ENCODE data around the gene RBFA.
"Not testable (repeated sequence)": the region's sequence is repeated elsewhere in the genome, so short reads cannot be mapped to it uniquely, and the experiment has no call there.

Gene RBFA

DNA sequence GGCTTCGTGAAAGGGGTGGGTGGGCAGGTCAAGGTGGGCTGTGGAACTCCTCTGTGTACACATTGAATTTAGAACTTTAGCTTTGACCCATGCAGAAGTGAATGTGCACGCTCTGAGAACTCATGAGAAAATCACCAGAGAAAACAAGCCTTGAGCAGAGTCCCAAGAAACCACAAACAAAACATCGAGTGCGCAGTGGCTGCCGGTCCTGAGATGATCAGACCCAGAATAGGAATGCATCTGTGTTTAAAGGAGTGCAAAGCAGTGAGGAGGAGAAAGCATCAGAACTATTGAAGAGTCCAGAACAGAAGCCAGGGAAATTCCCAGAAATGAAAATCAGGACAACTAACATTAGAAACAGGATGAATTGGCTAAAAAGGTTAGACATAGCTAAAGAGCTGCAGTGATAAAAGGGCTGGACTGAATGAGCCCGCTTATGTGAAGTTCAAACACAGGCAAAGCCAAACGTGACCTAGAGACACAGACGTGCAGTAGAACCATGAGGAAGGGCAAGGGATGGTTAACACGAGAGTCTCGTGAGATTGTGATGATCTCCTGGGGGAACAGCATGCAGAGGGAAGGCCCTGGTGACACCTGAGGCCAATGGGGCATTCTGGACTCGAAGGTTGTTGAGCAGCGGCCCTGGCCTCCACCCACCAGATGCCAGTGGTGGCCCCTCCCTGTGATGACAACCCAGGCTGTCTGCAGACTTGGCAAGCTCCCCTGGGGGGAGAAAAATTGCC is 29.5 kb upstream of the RBFA start:
- Histone ChIP-seq H3K36me3 (ENCODE audit: insufficient read depth, low read length) (no peaks in the 10 kb centered on the region), H3K27ac (ENCODE audit: low read depth, low read length) (no peak overlapping the region), H3K27me3 (ENCODE audit: control insufficient read depth in 1 of 2, insufficient read depth in 2 of 2, low read length in 2 of 2) (no peaks in the 10 kb centered on the region), H3K4me3 (ENCODE audit: low read depth in 1 of 2, low read length in 2 of 2) (no peak overlapping the region), H3K4me1 (ENCODE audit: insufficient read depth, low read length) (peaks cover 5% of the 10 kb centered on the region), H3K9ac (ENCODE audit: low read length) (no peak overlapping the region), H3K9me3 (ENCODE audit: low read length) (no peaks in the 10 kb centered on the region)

DNA sequence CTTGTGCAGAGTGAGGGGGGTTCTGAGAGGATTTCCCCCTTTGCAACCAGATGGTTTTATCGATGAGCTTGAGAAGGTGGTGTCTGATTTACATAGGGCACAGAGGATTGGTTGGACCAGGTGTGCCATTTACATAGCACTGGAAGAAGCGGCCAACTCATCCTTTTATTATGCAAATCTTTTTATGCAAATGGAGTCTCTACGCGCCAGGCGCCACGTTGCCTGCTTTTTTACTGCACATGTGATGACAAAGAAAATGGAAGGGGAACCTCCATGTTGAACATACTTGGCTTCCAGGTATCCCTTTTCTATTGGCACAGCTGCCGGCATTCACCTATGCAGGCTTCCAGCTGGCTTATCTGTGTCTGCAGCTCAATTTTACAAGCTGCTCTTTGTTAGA is 27.5 kb upstream of the RBFA start:
- peaks cover 17% of the 10 kb centered on the region for H3K4me1 ChIP-seq (ENCODE audit: insufficient read depth, low read length)
- no peak overlapping the region for H3K27ac ChIP-seq (ENCODE audit: low read depth, low read length)
- H3K27me3 ChIP-seq (ENCODE audit: control insufficient read depth in 1 of 2, insufficient read depth in 2 of 2, low read length in 2 of 2), result no peaks in the 10 kb centered on the region
- no peak overlapping the region for H3K9ac ChIP-seq (ENCODE audit: low read length)
- H3K4me3 ChIP-seq (ENCODE audit: low read depth in 1 of 2, low read length in 2 of 2), result no peak overlapping the region
- no peaks in the 10 kb centered on the region for H3K9me3 ChIP-seq (ENCODE audit: low read length)
- no peaks in the 10 kb centered on the region for H3K36me3 ChIP-seq (ENCODE audit: insufficient read depth, low read length)

DNA sequence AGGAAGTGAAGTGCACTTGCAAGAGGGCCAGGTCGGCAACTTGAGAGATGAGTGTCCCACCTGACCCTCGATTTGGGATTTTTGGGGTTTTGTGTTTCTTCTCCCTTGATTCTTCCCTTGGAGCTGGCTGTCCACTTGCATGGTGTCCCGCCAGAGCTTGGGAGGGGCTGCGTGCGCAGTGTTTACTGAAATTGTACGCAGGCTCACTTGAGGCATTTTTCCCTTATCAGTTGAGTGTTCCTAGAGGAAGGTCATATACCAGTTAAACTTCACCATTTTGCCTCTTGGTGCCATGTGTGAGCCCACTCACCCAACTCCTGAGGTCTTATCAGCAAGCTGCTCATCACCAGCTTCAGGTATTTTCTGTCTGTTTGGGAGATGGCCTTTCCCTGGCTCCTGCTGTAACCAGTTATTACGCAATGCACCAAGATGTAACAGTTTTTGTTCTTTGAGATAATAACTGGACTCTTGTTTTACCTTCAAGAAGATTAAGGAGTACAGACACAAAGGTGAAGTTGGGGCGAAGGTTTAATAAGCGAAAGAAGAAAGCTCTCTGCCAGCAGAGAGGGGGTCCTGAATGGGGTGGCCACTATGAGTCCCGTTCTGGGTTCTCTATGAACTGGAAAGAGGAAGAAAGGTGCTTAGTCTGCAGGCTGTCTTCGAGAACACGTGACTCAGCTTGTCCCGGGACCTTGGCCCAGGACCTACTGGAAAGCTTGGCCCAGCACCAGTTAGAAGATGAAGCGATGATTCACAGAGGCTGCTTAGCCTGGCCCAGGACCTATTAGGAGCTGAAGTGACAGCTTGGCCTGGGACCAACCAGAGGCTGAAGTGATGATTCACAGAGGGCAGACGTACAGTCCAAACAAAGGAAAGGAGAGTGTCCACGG is 24.3 kb upstream of the RBFA start:
- Histone ChIP-seq H3K27ac (ENCODE audit: low read depth, low read length) (peak overlapping the region; percentile 88), H3K9ac (ENCODE audit: low read length) (no peak overlapping the region), H3K36me3 (ENCODE audit: insufficient read depth, low read length) (no peaks in the 10 kb centered on the region), H3K9me3 (ENCODE audit: low read length) (no peaks in the 10 kb centered on the region), H3K4me1 (ENCODE audit: insufficient read depth, low read length) (peaks cover 17% of the 10 kb centered on the region), H3K4me3 (ENCODE audit: low read depth in 1 of 2, low read length in 2 of 2) (peak overlapping the region in 1 of 2 donors; percentile 41), H3K27me3 (ENCODE audit: control insufficient read depth in 1 of 2, insufficient read depth in 2 of 2, low read length in 2 of 2) (no peaks in the 10 kb centered on the region)

DNA sequence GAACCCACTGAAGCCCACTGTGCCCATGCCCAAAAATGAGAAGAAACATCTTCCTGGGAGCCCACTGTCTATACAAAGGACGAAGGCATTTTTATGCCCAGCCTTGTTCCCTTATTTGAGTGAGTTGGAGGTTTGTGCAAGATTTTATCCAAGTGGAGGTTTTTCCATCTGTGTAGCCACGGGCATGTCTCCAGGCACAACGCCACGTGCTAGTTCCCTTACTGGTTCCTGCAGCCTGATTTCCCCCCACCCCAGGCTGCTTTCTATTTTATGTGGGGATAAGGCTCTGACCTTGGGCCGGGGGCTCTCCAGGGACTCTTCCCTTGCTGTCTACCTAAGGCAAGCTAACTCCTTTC is 23.7 kb upstream of the RBFA start:
- H3K9ac ChIP-seq (ENCODE audit: low read length), result no peak overlapping the region
- peaks cover 17% of the 10 kb centered on the region for H3K4me1 ChIP-seq (ENCODE audit: insufficient read depth, low read length)
- peak overlapping the region in 1 of 2 donors; percentile 16 for H3K4me3 ChIP-seq (ENCODE audit: low read depth in 1 of 2, low read length in 2 of 2)
- no peaks in the 10 kb centered on the region for H3K36me3 ChIP-seq (ENCODE audit: insufficient read depth, low read length)
- H3K27ac ChIP-seq (ENCODE audit: low read depth, low read length), result peak overlapping the region; percentile 88
- H3K9me3 ChIP-seq (ENCODE audit: low read length), result no peaks in the 10 kb centered on the region
- H3K27me3 ChIP-seq (ENCODE audit: control insufficient read depth in 1 of 2, insufficient read depth in 2 of 2, low read length in 2 of 2), result no peaks in the 10 kb centered on the region

DNA sequence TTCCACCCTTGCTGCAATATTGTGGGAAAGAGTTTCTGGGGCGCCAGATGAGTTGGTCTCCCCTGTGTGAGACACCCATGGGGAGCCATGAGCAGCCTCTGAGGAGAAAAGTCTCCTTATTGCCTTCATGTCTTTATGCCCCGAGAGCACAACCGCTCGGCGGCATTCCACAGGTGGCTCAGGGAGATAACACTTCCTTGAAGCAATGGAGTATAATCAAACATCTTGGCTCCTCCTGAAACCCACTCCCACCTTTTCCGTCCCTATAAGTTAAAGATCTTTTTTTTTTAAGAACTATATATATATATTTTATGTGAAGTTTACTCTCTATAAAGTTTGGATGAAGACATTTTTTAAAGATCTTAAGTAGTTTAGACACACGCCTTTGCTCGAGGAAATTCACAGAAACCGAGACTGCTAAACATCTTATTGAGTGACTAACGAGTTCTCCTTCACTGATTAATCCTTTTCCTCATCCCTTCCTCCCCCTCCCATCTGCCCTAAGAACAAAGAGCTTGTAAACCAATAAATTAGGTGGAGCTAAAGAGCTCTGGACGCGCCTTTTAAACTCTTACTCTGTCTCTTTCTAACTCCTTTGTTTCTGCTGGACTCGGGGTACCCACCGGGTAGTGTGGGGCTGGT is 22.6 kb upstream of the RBFA start:
- not testable (repeated sequence) for H3K9ac ChIP-seq (ENCODE audit: low read length); H3K4me3 ChIP-seq (ENCODE audit: low read depth in 1 of 2, low read length in 2 of 2); H3K27ac ChIP-seq (ENCODE audit: low read depth, low read length); H3K36me3 ChIP-seq (ENCODE audit: insufficient read depth, low read length); H3K9me3 ChIP-seq (ENCODE audit: low read length); H3K27me3 ChIP-seq (ENCODE audit: control insufficient read depth in 1 of 2, insufficient read depth in 2 of 2, low read length in 2 of 2)
- peaks cover 17% of the 10 kb centered on the region for H3K4me1 ChIP-seq (ENCODE audit: insufficient read depth, low read length)

DNA sequence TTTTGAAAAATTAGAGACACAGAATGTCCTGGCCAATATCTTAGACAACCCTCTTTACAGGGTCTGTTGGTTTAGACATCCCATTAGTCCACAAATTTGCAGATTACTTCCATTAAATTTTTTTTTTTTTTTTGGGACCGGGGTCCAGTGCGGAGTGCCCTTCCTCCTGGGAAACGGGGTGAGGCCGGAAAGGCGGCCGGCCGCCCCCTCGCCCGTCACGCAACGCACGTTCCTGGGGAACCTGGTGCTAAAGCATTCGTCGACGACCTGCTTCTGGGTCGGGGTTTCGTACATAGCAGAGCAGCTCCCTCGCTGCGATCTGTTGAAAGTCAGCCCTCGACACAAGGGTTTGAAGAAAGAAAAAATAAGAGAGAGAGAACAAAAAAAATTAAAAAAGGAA is 21.5 kb upstream of the RBFA start:
- Histone ChIP-seq H3K36me3 (ENCODE audit: insufficient read depth, low read length) (no peaks in the 10 kb centered on the region), H3K9ac (ENCODE audit: low read length) (no peak overlapping the region), H3K9me3 (ENCODE audit: low read length) (no peaks in the 10 kb centered on the region), H3K27me3 (ENCODE audit: control insufficient read depth in 1 of 2, insufficient read depth in 2 of 2, low read length in 2 of 2) (no peaks in the 10 kb centered on the region), H3K27ac (ENCODE audit: low read depth, low read length) (no peak overlapping the region), H3K4me3 (ENCODE audit: low read depth in 1 of 2, low read length in 2 of 2) (no peak overlapping the region), H3K4me1 (ENCODE audit: insufficient read depth, low read length) (peaks cover 17% of the 10 kb centered on the region)

DNA sequence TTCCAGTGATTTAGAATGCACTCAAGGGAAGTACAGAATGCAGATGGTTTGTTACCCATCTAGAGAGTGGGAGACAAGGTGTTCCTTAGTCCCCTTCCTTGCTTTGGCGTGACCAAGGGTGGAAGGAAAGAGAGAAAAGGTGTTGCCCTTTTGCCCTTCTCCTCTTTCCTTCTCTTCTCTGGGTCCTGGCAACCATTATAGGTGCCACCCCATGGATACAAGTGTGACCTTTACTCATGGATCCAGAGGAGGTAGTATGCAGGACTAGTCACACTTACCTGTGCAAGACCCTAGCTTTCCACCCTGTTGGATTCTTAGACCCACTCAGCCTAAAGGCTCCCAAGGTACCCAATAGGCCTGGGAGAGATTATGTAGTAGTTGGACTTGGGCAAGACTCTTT is 11.6 kb upstream of the RBFA start:
- peak overlapping the region; percentile 1 to 12 for H3K4me3 ChIP-seq (ENCODE audit: low read depth in 1 of 2, low read length in 2 of 2)
- H3K27ac ChIP-seq (ENCODE audit: low read depth, low read length), result no peak overlapping the region

DNA sequence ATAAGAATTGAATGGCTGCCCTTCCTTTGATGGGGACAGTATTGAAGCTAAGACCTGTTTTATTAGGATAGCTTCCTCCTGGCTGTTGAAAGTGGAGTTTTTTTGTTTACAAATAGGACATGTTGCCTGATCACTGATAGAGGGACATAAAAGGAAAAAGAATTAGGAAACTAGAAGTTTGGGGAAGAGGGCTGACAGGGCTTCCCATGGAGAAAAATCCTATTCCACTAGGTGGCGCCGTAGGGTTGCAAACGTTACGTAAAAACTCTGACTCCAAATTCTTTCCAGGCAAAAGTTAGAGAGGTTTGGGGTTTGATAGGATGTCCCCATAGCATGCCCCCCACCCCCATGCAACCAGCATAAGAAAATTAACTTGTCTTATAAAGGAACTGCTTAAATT is 11.1 kb upstream of the RBFA start:
- H3K27me3 ChIP-seq (ENCODE audit: control insufficient read depth in 1 of 2, insufficient read depth in 2 of 2, low read length in 2 of 2), result no peaks in the 10 kb centered on the region
- no peak overlapping the region for H3K9ac ChIP-seq (ENCODE audit: low read length)
- H3K27ac ChIP-seq (ENCODE audit: low read depth, low read length), result no peak overlapping the region
- no peaks in the 10 kb centered on the region for H3K4me1 ChIP-seq (ENCODE audit: insufficient read depth, low read length)
- peaks cover 51% of the 10 kb centered on the region for H3K9me3 ChIP-seq (ENCODE audit: low read length)
- H3K36me3 ChIP-seq (ENCODE audit: insufficient read depth, low read length), result no peaks in the 10 kb centered on the region
- peak overlapping the region in 1 of 2 donors; percentile 12 for H3K4me3 ChIP-seq (ENCODE audit: low read depth in 1 of 2, low read length in 2 of 2)

More for the DNA sequence above, 11.6 kb upstream of the RBFA start:
- Histone ChIP-seq H3K9ac (ENCODE audit: low read length) (no peak overlapping the region), H3K36me3 (ENCODE audit: insufficient read depth, low read length) (no peaks in the 10 kb centered on the region), H3K27me3 (ENCODE audit: control insufficient read depth in 1 of 2, insufficient read depth in 2 of 2, low read length in 2 of 2) (no peaks in the 10 kb centered on the region), H3K4me1 (ENCODE audit: insufficient read depth, low read length) (no peaks in the 10 kb centered on the region), H3K9me3 (ENCODE audit: low read length) (peaks cover 51% of the 10 kb centered on the region)

DNA sequence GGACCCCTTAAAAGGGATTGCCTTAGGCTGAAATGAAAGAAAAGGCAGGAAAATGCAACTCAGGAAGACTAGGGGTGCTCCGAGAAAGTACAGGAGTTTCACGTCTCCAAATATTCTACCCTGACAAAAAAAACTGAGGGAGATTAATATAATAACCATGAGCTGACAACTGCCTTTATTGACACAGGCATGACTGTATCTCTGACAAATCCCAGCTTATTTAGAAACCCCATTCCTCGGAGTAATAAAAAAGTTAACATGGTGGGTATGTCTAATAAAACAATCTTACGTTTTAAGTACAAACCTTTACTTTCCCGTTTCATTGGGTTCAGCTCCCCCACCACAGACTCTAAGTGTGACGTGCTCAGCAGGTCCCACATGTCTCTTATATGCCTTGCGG is 7.9 kb upstream of the RBFA start:
- Histone ChIP-seq H3K9ac (ENCODE audit: low read length) (no peak overlapping the region), H3K27me3 (ENCODE audit: control insufficient read depth in 1 of 2, insufficient read depth in 2 of 2, low read length in 2 of 2) (no peaks in the 10 kb centered on the region), H3K4me1 (ENCODE audit: insufficient read depth, low read length) (no peaks in the 10 kb centered on the region), H3K36me3 (ENCODE audit: insufficient read depth, low read length) (no peaks in the 10 kb centered on the region), H3K27ac (ENCODE audit: low read depth, low read length) (no peak overlapping the region), H3K4me3 (ENCODE audit: low read depth in 1 of 2, low read length in 2 of 2) (no peak overlapping the region), H3K9me3 (ENCODE audit: low read length) (peaks cover 37% of the 10 kb centered on the region)

DNA sequence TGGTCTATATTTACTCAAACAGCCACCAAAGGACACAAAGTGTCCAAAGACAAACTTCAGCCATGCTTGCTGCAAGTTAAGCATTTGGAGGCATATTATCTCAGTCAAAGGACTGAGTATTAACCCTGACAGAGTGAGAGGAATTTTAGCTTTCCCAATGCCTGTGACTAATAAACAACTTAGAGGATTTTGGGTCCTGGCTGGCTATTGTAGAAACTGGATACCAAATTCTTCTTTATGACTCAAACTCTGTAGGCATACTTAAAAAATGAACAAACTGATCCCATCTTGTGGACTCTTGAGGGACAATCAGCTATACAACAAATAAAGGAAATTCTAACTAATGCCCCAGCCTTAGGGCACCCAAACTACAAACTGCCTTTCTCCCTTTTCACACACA is 6.5 kb upstream of the RBFA start:
- H3K4me3 ChIP-seq (ENCODE audit: low read depth in 1 of 2, low read length in 2 of 2); H3K27me3 ChIP-seq (ENCODE audit: control insufficient read depth in 1 of 2, insufficient read depth in 2 of 2, low read length in 2 of 2); H3K4me1 ChIP-seq (ENCODE audit: insufficient read depth, low read length); H3K9ac ChIP-seq (ENCODE audit: low read length); H3K36me3 ChIP-seq (ENCODE audit: insufficient read depth, low read length); H3K27ac ChIP-seq (ENCODE audit: low read depth, low read length): not testable (repeated sequence)
- H3K9me3 ChIP-seq (ENCODE audit: low read length), result peaks cover 24% of the 10 kb centered on the region

DNA sequence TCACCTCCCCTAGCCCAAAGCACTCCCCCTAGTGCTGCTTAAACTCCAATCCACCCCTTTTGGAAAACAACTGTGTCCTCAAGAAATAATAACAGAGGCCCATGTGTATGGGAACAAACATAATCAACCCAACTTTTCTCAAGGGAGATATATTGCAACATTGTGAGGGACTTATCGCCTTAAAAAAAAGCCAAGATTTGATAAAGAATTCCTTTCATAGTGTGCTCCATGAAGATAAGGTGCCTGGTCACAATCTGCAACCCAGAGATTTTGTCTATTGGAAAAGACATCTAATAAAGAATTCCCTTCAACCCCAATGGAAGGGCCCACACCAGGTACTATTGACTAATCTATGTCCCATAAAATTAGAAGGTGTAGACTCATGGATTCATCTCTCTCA is 4.5 kb upstream of the RBFA start:
- H3K4me1 ChIP-seq (ENCODE audit: insufficient read depth, low read length), result no peaks in the 10 kb centered on the region
- no peaks in the 10 kb centered on the region for H3K36me3 ChIP-seq (ENCODE audit: insufficient read depth, low read length)
- H3K27me3 ChIP-seq (ENCODE audit: control insufficient read depth in 1 of 2, insufficient read depth in 2 of 2, low read length in 2 of 2), result no peaks in the 10 kb centered on the region
- no peak overlapping the region for H3K9ac ChIP-seq (ENCODE audit: low read length)
- peaks cover 6% of the 10 kb centered on the region for H3K9me3 ChIP-seq (ENCODE audit: low read length)
- no peak overlapping the region for H3K27ac ChIP-seq (ENCODE audit: low read depth, low read length)
- H3K4me3 ChIP-seq (ENCODE audit: low read depth in 1 of 2, low read length in 2 of 2), result no peak overlapping the region

Data from muscle layer of colon (tissue), 2 donors.